Measurements from ENCODE around the gene ODAD3.
A peak's percentile ranks its signal among the peaks of the same experiment; 100 is the strongest.

The ODAD3 gene

DNA sequence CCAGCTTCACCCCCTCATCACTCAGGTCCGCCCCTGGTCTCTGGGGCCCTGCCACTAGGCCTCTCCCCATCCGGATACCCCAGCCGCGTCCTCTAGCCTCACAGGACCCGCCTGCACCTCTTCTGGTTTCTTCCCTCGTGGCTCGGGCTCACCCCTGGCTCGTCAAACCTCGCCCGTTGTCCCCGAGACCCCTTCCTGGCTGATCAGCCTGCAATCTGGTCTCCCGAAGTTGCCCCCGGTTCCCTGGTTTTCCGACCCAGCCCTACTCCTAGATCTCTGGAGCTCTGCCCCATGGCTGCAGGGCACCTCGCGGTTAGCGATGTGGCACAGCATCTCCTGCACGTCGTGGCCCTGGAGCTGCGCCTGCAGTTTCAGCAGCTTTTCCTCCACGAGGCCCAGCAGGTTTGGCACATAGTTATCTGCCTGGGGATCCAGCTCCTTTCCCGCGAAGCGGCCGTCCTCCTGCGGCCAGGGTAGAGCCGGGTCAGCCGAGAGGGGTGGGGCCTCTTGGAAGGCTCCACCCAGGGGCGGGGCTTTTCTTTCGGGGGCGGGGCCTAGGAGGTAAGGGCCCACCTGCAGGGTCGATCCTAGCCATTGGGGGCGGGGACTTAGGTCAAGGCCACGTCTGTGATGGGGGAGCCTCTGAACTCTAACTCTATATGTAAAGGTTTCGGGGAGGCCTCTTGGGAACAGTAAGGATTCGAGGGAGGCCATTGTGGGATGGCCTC, 13.4 kb downstream of the ODAD3 start:
- TF ChIP-seq, protein P1, sequence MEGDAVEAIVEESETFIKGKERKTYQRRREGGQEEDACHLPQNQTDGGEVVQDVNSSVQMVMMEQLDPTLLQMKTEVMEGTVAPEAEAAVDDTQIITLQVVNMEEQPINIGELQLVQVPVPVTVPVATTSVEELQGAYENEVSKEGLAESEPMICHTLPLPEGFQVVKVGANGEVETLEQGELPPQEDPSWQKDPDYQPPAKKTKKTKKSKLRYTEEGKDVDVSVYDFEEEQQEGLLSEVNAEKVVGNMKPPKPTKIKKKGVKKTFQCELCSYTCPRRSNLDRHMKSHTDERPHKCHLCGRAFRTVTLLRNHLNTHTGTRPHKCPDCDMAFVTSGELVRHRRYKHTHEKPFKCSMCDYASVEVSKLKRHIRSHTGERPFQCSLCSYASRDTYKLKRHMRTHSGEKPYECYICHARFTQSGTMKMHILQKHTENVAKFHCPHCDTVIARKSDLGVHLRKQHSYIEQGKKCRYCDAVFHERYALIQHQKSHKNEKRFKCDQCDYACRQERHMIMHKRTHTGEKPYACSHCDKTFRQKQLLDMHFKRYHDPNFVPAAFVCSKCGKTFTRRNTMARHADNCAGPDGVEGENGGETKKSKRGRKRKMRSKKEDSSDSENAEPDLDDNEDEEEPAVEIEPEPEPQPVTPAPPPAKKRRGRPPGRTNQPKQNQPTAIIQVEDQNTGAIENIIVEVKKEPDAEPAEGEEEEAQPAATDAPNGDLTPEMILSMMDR (IDR thresholded peaks at IDR 0.05; ENCODE audit: low read depth, low read length), result no peak
- TF ChIP-seq EZH2phosphoT487 (IDR thresholded peaks at IDR 0.05; ENCODE audit: low read depth), result no peak
- Histone ChIP-seq H3K4me1 (ENCODE audit: low read length) (peaks cover 9% of the 10 kb centered on the region), H3K4me2 (ENCODE audit: low read length) (peak overlapping the region; percentile 55), H3K36me3 (replicated peaks; ENCODE audit: low read depth, low read length) (no peaks in the 10 kb centered on the region), H3K27me3 (ENCODE audit: low read depth, low read length) (0 out of 2 replicates have a peak, but pooled peaks cover 6% of the 10 kb centered on the region), H3K79me2 (ENCODE audit: low read length) (no peaks in the 10 kb centered on the region), H4K20me1 (ENCODE audit: insufficient read depth, low read length) (no peaks in the 10 kb centered on the region), H3K27ac (ENCODE audit: low read length) (no peak overlapping the region), H3K9ac (ENCODE audit: low read length) (no peak overlapping the region), H3K9me3 (ENCODE audit: insufficient read depth, low read length) (no peaks in the 10 kb centered on the region), H2AFZ (ENCODE audit: low read depth, low read length) (peak overlapping the region; percentile 10; the same call in 1 of the 2 replicates), H3K4me3 (ENCODE audit: low read length) (peak overlapping the region; percentile 58)

DNA sequence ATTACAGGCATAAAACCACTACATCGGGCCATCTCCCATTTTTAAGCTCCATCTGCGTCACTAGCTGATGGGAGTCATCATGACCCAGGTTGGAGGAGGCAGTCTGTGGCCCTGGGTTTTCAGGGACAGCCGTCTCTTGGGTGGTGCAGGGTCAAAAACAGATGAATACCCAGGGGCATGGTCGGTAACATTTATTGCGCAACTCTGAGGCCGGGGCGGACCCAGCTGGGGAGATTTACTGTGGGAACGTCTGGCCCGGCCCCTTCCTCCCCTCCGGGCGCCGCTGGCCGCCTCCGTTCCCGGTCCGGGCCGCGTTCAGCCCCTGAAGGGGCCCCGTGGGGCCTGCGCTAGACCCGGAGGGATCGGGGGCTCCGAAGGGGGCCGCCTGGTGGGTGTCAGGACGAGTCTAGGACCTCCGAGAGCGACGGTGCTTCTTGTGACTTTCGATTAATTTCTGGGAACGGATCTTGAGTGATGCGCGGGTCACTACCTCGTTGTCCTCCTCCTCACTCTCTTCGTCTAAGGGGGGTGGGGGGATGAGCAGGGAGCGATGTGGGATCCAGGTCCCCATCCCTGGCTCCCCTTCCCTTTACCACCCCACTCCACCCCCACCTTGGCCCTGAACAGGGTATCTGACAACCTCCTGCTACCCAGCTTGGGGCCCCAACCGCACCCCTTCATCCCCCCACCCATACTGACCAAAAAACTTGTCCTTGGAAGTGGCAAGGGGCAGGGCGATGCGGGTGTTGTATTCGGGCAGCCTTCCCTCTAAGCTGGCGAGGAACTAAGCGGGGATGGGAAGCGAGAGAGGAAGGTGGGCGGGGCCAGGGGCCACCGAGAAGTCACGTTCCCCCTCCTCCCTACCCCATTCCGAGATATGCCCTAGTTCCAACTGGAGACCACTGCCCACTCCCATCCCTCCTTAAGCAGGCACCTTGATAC, 14.2 kb downstream of the ODAD3 start:
- Histone ChIP-seq H3K9me3 (ENCODE audit: insufficient read depth, low read length) (no peaks in the 10 kb centered on the region), H3K4me2 (ENCODE audit: low read length) (no peak overlapping the region), H3K9ac (ENCODE audit: low read length) (no peak overlapping the region), H4K20me1 (ENCODE audit: insufficient read depth, low read length) (no peaks in the 10 kb centered on the region), H3K4me1 (ENCODE audit: low read length) (peaks cover 9% of the 10 kb centered on the region), H3K27ac (ENCODE audit: low read length) (no peak overlapping the region), H3K27me3 (ENCODE audit: low read depth, low read length) (0 out of 2 replicates have a peak, but pooled peaks cover 6% of the 10 kb centered on the region), H2AFZ (ENCODE audit: low read depth, low read length) (no peak overlapping the region), H3K79me2 (ENCODE audit: low read length) (no peaks in the 10 kb centered on the region), H3K4me3 (ENCODE audit: low read length) (no peak overlapping the region), H3K36me3 (replicated peaks; ENCODE audit: low read depth, low read length) (no peaks in the 10 kb centered on the region)
- TF ChIP-seq, protein P1 (IDR thresholded peaks at IDR 0.05; ENCODE audit: low read depth, low read length), result no peak
- no peak for TF ChIP-seq EZH2phosphoT487 (IDR thresholded peaks at IDR 0.05; ENCODE audit: low read depth)

DNA sequence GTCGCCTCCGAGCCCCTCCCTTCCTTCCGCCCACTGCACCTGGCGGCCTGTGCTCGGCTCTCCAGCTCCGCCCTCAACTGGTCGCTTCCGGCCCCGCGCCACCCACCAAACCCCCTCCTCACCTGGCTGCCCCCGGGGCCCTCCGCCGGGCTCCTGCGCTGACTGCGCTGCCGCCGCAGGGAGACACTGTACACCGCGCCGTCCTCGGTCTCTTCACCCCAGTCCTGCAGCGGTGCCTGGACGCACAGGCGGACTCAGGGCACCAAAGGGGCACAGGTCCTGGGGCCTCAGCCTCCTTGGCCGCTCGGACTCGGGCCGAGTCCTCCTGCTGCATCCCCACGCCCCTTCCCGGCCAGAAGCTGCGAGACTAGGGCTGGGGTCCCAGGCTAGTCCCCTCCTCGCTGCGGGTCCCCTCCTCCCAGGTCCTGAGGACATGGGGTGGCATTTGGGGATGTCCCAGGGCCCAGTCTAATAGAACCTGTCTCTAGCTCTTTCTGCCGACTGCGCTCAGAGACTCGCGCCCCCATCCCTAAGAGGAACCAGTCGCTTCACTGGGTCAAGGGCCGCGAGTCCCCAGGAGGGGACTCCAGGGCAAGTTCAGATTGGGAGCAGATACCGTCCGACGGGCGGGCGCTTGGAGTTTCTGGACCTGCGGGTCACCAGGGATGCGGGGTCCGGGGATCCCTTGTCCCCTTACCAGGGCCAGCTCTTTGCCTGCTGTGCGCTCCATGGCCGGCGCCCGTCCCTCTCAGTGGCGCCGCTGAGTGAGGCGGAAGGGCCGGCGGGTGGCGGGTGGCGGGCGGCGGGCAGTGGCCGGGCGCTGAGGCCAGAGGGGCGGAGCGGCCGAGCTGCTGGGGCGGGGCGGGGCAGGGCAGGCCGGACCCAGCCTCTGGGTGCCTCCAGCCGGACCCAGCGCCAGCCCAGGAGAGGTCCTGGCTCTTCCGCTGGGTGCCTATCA, 16.1 kb downstream of the ODAD3 start, which contains the start of gene RGL3:
TSS of gene RGL3 (minus strand) at position 766 of the 958 bp plus-strand sequence. CDS start at position 730, 36 bp downstream.
- Histone ChIP-seq H3K27ac (ENCODE audit: low read length) (no peak within 1 kb of the TSS), H3K4me2 (ENCODE audit: low read length) (no peak within 1 kb of the TSS), H3K36me3 (replicated peaks; ENCODE audit: low read depth, low read length) (no peaks in the 10 kb centered on the region), H3K4me1 (ENCODE audit: low read length) (peaks cover 9% of the 10 kb centered on the region), H2AFZ (ENCODE audit: low read depth, low read length) (no peak within 1 kb of the TSS), H3K79me2 (ENCODE audit: low read length) (no peaks in the 10 kb centered on the region), H3K9ac (ENCODE audit: low read length) (no peak within 1 kb of the TSS), H3K4me3 (ENCODE audit: low read length) (no peak within 1 kb of the TSS), H4K20me1 (ENCODE audit: insufficient read depth, low read length) (no peaks in the 10 kb centered on the region), H3K27me3 (ENCODE audit: low read depth, low read length) (0 out of 2 replicates have a peak, but pooled peaks cover 6% of the 10 kb centered on the region), H3K9me3 (ENCODE audit: insufficient read depth, low read length) (no peaks in the 10 kb centered on the region)
- TF ChIP-seq, protein P1 (IDR thresholded peaks at IDR 0.05; ENCODE audit: low read depth, low read length), result no peak
- TF ChIP-seq EZH2phosphoT487 (IDR thresholded peaks at IDR 0.05; ENCODE audit: low read depth), result no peak

All from OCI-LY3 (cell line).